K562 (cell line): Measurements from ENCODE around the gene VEGFA.

Experiments
- CTCF ChIP-seq, 3 experiments: IDR thresholded peaks in 2 of 3; conservative IDR thresholded peaks in 1 of 3; 2 replicates each; pipeline ENCODE4 v1.5.1; 2011 to 2012; ENCODE audit warnings: low read length in 3 of 3, mild to moderate bottlenecking in 3 of 3, control low read depth in 2 of 3, improper control_type of control experiment in 1 of 3, inconsistent platforms in 1 of 3, low read depth in 1 of 3, mixed read lengths in 1 of 3, moderate library complexity in 1 of 3; ENCODE audit not compliant: insufficient read depth in 2 of 3
- FOXK1 ChIP-seq: sonication (generic); formaldehyde crosslinking; IDR thresholded peaks from 2 replicates; pipeline ENCODE4 v1.8.0; 2022; ENCODE audit warnings: missing genetic modification reagents, mild to moderate bottlenecking, borderline replicate concordance
- KLF6 ChIP-seq: fragments of 250-450 bp; sonication (Bioruptor Pico); IDR thresholded peaks from 2 replicates; pipeline ENCODE4 v1.4.0; 2020; ENCODE audit warnings: mild to moderate bottlenecking, moderate library complexity, borderline replicate concordance
- RAD21 ChIP-seq, 2 experiments: fragments of 250-450 bp in 1 of 2; fragments of 450-650 bp in 1 of 2; sonication (Bioruptor Pico) in 1 of 2; formaldehyde crosslinking in 1 of 2; IDR thresholded peaks in 1 of 2; conservative IDR thresholded peaks in 1 of 2; 2 replicates each; pipeline versions ENCODE4 v1.4.0 to v1.8.0; 2020 to 2022; ENCODE audit warnings: mild to moderate bottlenecking in 2 of 2, moderate library complexity in 1 of 2
- ZFP91 ChIP-seq: sonication (generic); formaldehyde crosslinking; IDR thresholded peaks from 2 replicates; pipeline ENCODE4 v1.8.0; 2022; ENCODE audit warnings: mild to moderate bottlenecking, missing genetic modification reagents
- ZZZ3 ChIP-seq: fragments of 450-650 bp; IDR thresholded peaks from 2 replicates; pipeline ENCODE4 v1.6.1; 2016; ENCODE audit warnings: antibody characterized with exemption, mild to moderate bottlenecking, moderate library complexity

- no peak for TF ChIP-seq ZFP91
- TF ChIP-seq CTCF (IDR thresholded peaks at IDR 0.05 in 2 of 3, conservative IDR thresholded peaks at IDR 0.05 in 1 of 3; ENCODE audit: insufficient read depth in 2 of 3, low read depth in 1 of 3, low read length in 3 of 3), result no peak
- no peak for TF ChIP-seq RAD21 (CRISPR knock-in tag; conservative IDR thresholded peaks at IDR 0.05 in 1 of 2, IDR thresholded peaks at IDR 0.05 in 1 of 2)
- no peak for TF ChIP-seq ZZZ3
- no peak for TF ChIP-seq FOXK1 (CRISPR knock-in tag)
- TF ChIP-seq KLF6 (CRISPR knock-in tag), result no peak
Observed at GRCh38 chr6:43746071-43746470, 23.9 kb upstream of the VEGFA start.
